Left ventricle myocardium inferior (tissue), 1 donor: ENCODE data around the gene STAT5B. TPM values are rescaled to one million over a fixed set of nuclear protein-coding genes. Genes with fewer than 3 reads are reported as not detected.

ENCODE experiments used
- DNase-seq: peaks from one replicate; pipeline ENCODE4 v3.0.0-alpha.2; 2020
- H3K27ac ChIP-seq: fragments of 200-600 bp; replicated peaks from 2 replicates; pipeline ENCODE4 v1.8.0; 2021
- H3K27me3 ChIP-seq: fragments of 200-600 bp; 2 replicates; pipeline ENCODE4 v1.8.0; 2021; ENCODE audit warnings: low read depth
- H3K36me3 ChIP-seq: fragments of 200-600 bp; 2 replicates; pipeline ENCODE4 v1.8.0; 2021
- H3K4me1 ChIP-seq: fragments of 200-600 bp; 2 replicates; pipeline ENCODE4 v1.8.0; 2021
- H3K4me3 ChIP-seq: fragments of 200-600 bp; 2 replicates; pipeline ENCODE4 v1.8.0; 2021; ENCODE audit warnings: mild to moderate bottlenecking, moderate library complexity
- H3K9me3 ChIP-seq: fragments of 200-600 bp; replicated peaks from 2 replicates; pipeline ENCODE4 v1.8.0; 2021
- CTCF ChIP-seq: fragments of 200-600 bp; IDR thresholded peaks from 2 replicates; pipeline ENCODE4 v1.8.0; 2021; ENCODE audit warnings: antibody characterized with exemption, mild to moderate bottlenecking, borderline replicate concordance
- intact Hi-C: fragments of 100-400 bp; cut with micrococcal nuclease; formaldehyde crosslinking; loops from one replicate; pipeline ENCODE4 v1.11.0; 2022
- total RNA-seq: library from RNA; stranded (reverse); fragmentation: NEBNext Ultra II Directional; extraction: Animal tissue kit (Norgen Biotek cat#: 25700); gene quantifications from one replicate; pipeline ENCODE4 v1.2.1, GENCODE V29; 2021
- donor health status: DM: no; HTN: yes; CAD: no; lungs with severe emphysema.

The STAT5B gene
- total RNA-seq, 1 donor from 2014 or later, result 30.7 TPM

- H3K4me3 ChIP-seq, result peak overlapping the region; percentile 95
- peak overlapping the region; percentile 94 for H3K27ac ChIP-seq
- H3K4me1 ChIP-seq, result peaks cover 48% of the 10 kb centered on the region
- no peak for DNase-seq
- intact Hi-C loops, result no loop called here
- no peaks in the 10 kb centered on the region for H3K36me3 ChIP-seq
- TF ChIP-seq CTCF, result no peak
- no peaks in the 10 kb centered on the region for H3K9me3 ChIP-seq
- H3K27me3 ChIP-seq, result no peaks in the 10 kb centered on the region
Observed at GRCh38 chr17:42277342-42277712, 1.1 kb upstream of the STAT5B start.

- Histone ChIP-seq H3K4me1 (peaks cover 49% of the 10 kb centered on the region), H3K4me3 (peak overlapping the region; percentile 95), H3K27me3 (no peaks in the 10 kb centered on the region), H3K27ac (peak overlapping the region; percentile 94), H3K36me3 (no peaks in the 10 kb centered on the region), H3K9me3 (no peaks in the 10 kb centered on the region)
- peak; percentile 70 for DNase-seq
- TF ChIP-seq CTCF, result no peak
- intact Hi-C loops, result no loop called here
Observed at GRCh38 chr17:42276609-42277341, 584 bp upstream of the STAT5B start.

GRCh38 chr17:42275527-42276358, 448 bp downstream of the STAT5B start:
- Histone ChIP-seq H3K36me3 (no peaks in the 10 kb centered on the region), H3K27me3 (no peaks in the 10 kb centered on the region), H3K4me1 (peaks cover 51% of the 10 kb centered on the region), H3K9me3 (no peaks in the 10 kb centered on the region), H3K27ac (peak overlapping the region; percentile 94), H3K4me3 (peak overlapping the region; percentile 95)
- no peak for DNase-seq
- intact Hi-C loops, result no loop called here
- TF ChIP-seq CTCF, result no peak

- H3K27ac ChIP-seq, result peak overlapping the region; percentile 94
- H3K27me3 ChIP-seq, result no peaks in the 10 kb centered on the region
- H3K4me1 ChIP-seq, result peaks cover 54% of the 10 kb centered on the region
- H3K4me3 ChIP-seq, result peak overlapping the region; percentile 95
- intact Hi-C loops, result no loop called here
- H3K36me3 ChIP-seq, result no peaks in the 10 kb centered on the region
- DNase-seq, result no peak
- no peak for TF ChIP-seq CTCF
- H3K9me3 ChIP-seq, result no peaks in the 10 kb centered on the region
Observed at GRCh38 chr17:42274812-42275526, 1.2 kb downstream of the STAT5B start.

GRCh38 chr17:42274253-42274542, 2.0 kb downstream of the STAT5B start:
- no peak for TF ChIP-seq CTCF
- Histone ChIP-seq H3K27me3 (no peaks in the 10 kb centered on the region), H3K9me3 (no peaks in the 10 kb centered on the region), H3K4me3 (no peak overlapping the region), H3K36me3 (no peaks in the 10 kb centered on the region), H3K4me1 (peaks cover 54% of the 10 kb centered on the region), H3K27ac (no peak overlapping the region)
- DNase-seq, result no peak
- intact Hi-C loops, result no loop called here
